ENCODE measurements around the gene WNT3A.

Gene WNT3A

GRCh38 chr1:228088586-228089498 is 82.0 kb downstream of the WNT3A start:
- no peak for DNase-seq

- no peak for DNase-seq
These were observed 83.0 kb downstream of the WNT3A start for GRCh38 chr1:228089519-228090380.

GRCh38 chr1:228090613-228091081 is 83.8 kb downstream of the WNT3A start:
- no peak for DNase-seq

- DNase-seq, result no peak
These were observed 84.3 kb downstream of the WNT3A start for GRCh38 chr1:228091084-228091483.

- DNase-seq, result no peak
These were observed 85.7 kb downstream of the WNT3A start for GRCh38 chr1:228092342-228093049.

- no peak for DNase-seq
These were observed 86.5 kb downstream of the WNT3A start for GRCh38 chr1:228093050-228093906.

GRCh38 chr1:228094432-228095016 is 87.7 kb downstream of the WNT3A start:
- DNase-seq, result no peak

GRCh38 chr1:228095161-228095560 is 88.4 kb downstream of the WNT3A start:
- no peak for DNase-seq

- no peak for DNase-seq
These were observed 89.1 kb downstream of the WNT3A start for GRCh38 chr1:228095938-228096337.

- DNase-seq, result no peak
These were observed 89.9 kb downstream of the WNT3A start for GRCh38 chr1:228096416-228097332.

GRCh38 chr1:228097333-228098081 is 90.7 kb downstream of the WNT3A start:
- no peak for DNase-seq

GRCh38 chr1:228098323-228098931 is 91.6 kb downstream of the WNT3A start:
- DNase-seq, result no peak

- no peak for DNase-seq
These were observed 92.5 kb downstream of the WNT3A start for GRCh38 chr1:228099331-228099732.

GRCh38 chr1:228100822-228101613 is 94.2 kb downstream of the WNT3A start:
- no peak for DNase-seq

- DNase-seq, result no peak
These were observed 94.8 kb downstream of the WNT3A start for GRCh38 chr1:228101614-228101993.

- DNase-seq, result no peak
These were observed 95.4 kb downstream of the WNT3A start for GRCh38 chr1:228101994-228102790.

GRCh38 chr1:228102791-228103620 is 96.2 kb downstream of the WNT3A start, which contains the start of gene C1orf35:
Gene C1orf35 (minus strand): TSS chr1:228103325. CDS start chr1:228103227, 98 bp downstream.
- DNase-seq, result peak; percentile 79

Data from NCI-H2081 treated with DMSO at 0.1 percent for 48 hours (cell line).